ENCODE results near the gene MCF2L. TPM values are rescaled to one million over a fixed set of nuclear protein-coding genes. Genes with fewer than 3 reads are reported as not detected.
A peak's percentile ranks its signal among the peaks of the same experiment; 100 is the strongest.
"Not testable (repeated sequence)": the region's sequence is repeated elsewhere in the genome, so short reads cannot be mapped to it uniquely, and the experiment has no call there.

The MCF2L gene
- total and polyA plus RNA-seq, 9 of the 15 experiments (the other 6 are each of a cell fraction or from before 2014, with no cell fraction given) = 0.05 to 0.25 (median 0.18) TPM; not detected in 5

- in situ Hi-C loops (cut with MboI) (no loop called here), intact Hi-C loops (cut with micrococcal nuclease) (no loop called here)
- no peak overlapping the region for H3K9ac ChIP-seq (ENCODE audit: insufficient read depth in 1 of 2, low read depth in 2 of 2, low read length in 2 of 2)
- H3K36me3 ChIP-seq (ENCODE audit: control insufficient read depth, insufficient read depth, low read length) = no peaks in the 10 kb centered on the region
- DNase-seq (ENCODE audit: extremely low read depth in 1 of 4, low spot score in 3 of 4) = no peak
- H2AFZ ChIP-seq (ENCODE audit: low read depth, low read length) = no peak overlapping the region
- ChIA-PET CTCF (ENCODE audit: low intra/inter-chr PET ratio) (no interaction called here), POLR2A (no interaction called here)
- H3K27ac ChIP-seq (ENCODE audit: extremely low read depth, low read depth, low read length) = no peak overlapping the region
- TF ChIP-seq ZNF3 (CRISPR knock-in tag; IDR thresholded peaks at IDR 0.05) (no peak), CREB1 (IDR thresholded peaks at IDR 0.05) (no peak), CREB1 (CRISPR knock-in tag; IDR thresholded peaks at IDR 0.05) (no peak), EGR1 (conservative IDR thresholded peaks at IDR 0.05) (0 out of 2 replicates have a peak, but pooled peaks have one; percentile 22), NFIC (IDR thresholded peaks at IDR 0.05) (peak; percentile 28; the same call in 1 of the 2 replicates)
- H3K4me2 ChIP-seq (ENCODE audit: insufficient read depth, low read length) = no peak overlapping the region
- peaks cover 0 to 10% of the 10 kb centered on the region in 2 experiments; a peak in 2 of 5 replicates for H3K4me1 ChIP-seq (replicated peaks in 1 of 2; ENCODE audit: control insufficient read depth in 2 of 2, insufficient read depth in 2 of 2, low read length in 2 of 2)
- no TSS peak for BruUV-seq (replicated peaks)
- 0% methylated on average over 4 of the region's 25 CpGs for WGBS (ENCODE audit: insufficient coverage, low coverage, missing lambda C conversion rate)
- no peak for FAIRE-seq
- H3K9me3 ChIP-seq (replicated peaks; ENCODE audit: control insufficient read depth, insufficient read depth, low read depth, low read length) = no peaks in the 10 kb centered on the region
- no peak for ATAC-seq
- H3K27me3 ChIP-seq (ENCODE audit: control insufficient read depth in 2 of 2, insufficient read depth in 2 of 2, low read length in 2 of 2) = peaks cover 3 to 26% of the 10 kb centered on the region in 2 experiments; a peak in 3 of 5 replicates
- no peak overlapping the region for H3K4me3 ChIP-seq
- H3K79me2 ChIP-seq (ENCODE audit: control insufficient read depth, insufficient read depth, low read length) = no peaks in the 10 kb centered on the region
- 0 out of 2 replicates have a peak, but pooled peaks cover 7% of the 10 kb centered on the region for H4K20me1 ChIP-seq (replicated peaks; ENCODE audit: control insufficient read depth, insufficient read depth, low read length)
- H3K9me1 ChIP-seq (ENCODE audit: control insufficient read depth, insufficient read depth, low read length) = no peaks in the 10 kb centered on the region
Measured at GRCh38 chr13:113106711-113107351, 137.8 kb downstream of the MCF2L start.

- H3K79me2 ChIP-seq (ENCODE audit: control insufficient read depth, insufficient read depth, low read length); H3K36me3 ChIP-seq (ENCODE audit: control insufficient read depth, insufficient read depth, low read length); intact Hi-C loops (cut with micrococcal nuclease); H3K9me3 ChIP-seq (replicated peaks; ENCODE audit: control insufficient read depth, insufficient read depth, low read depth, low read length); H3K4me2 ChIP-seq (ENCODE audit: insufficient read depth, low read length); in situ Hi-C loops (cut with MboI); DNase-seq (ENCODE audit: extremely low read depth in 1 of 4, low spot score in 3 of 4); H3K9ac ChIP-seq (ENCODE audit: insufficient read depth in 1 of 2, low read depth in 2 of 2, low read length in 2 of 2); FAIRE-seq; BruUV-seq (replicated peaks); CTCF ChIA-PET (ENCODE audit: low intra/inter-chr PET ratio); POLR2A ChIA-PET; H3K27ac ChIP-seq (ENCODE audit: extremely low read depth, low read depth, low read length); H4K20me1 ChIP-seq (replicated peaks; ENCODE audit: control insufficient read depth, insufficient read depth, low read length); H2AFZ ChIP-seq (ENCODE audit: low read depth, low read length); H3K9me1 ChIP-seq (ENCODE audit: control insufficient read depth, insufficient read depth, low read length); ATAC-seq; H3K4me3 ChIP-seq: not testable (repeated sequence)
- Histone ChIP-seq H3K27me3 (ENCODE audit: control insufficient read depth in 2 of 2, insufficient read depth in 2 of 2, low read length in 2 of 2) (peaks cover 0 to 11% of the 10 kb centered on the region in 2 experiments; a peak in 2 of 5 replicates), H3K4me1 (replicated peaks in 1 of 2; ENCODE audit: control insufficient read depth in 2 of 2, insufficient read depth in 2 of 2, low read length in 2 of 2) (peaks cover 0 to 10% of the 10 kb centered on the region in 2 experiments; a peak in 2 of 5 replicates)
- no CpG with 5 or more reads among the region's 27 CpGs for WGBS (ENCODE audit: insufficient coverage, low coverage, missing lambda C conversion rate)
Measured at GRCh38 chr13:113108521-113108920, 139.5 kb downstream of the MCF2L start.

All from K562 (cell line).